Testis (tissue), 3 donors: ENCODE data around the gene ATP5F1D. TPM values are rescaled to one million over a fixed set of nuclear protein-coding genes. Genes with fewer than 3 reads are reported as not detected.

ENCODE experiments used
- DNase-seq: peaks from one replicate; pipeline ENCODE4 v3.0.0-alpha.2; 2019
- H3K27ac ChIP-seq, 2 donors: fragments of 200-600 bp; sonication (generic); one replicate each; pipeline ENCODE4 v1.5.1; 2019
- H3K27me3 ChIP-seq: fragments of 200-600 bp; sonication (generic); one replicate; pipeline ENCODE4 v1.5.1; 2019
- H3K36me3 ChIP-seq: fragments of 200-600 bp; sonication (generic); one replicate; pipeline ENCODE4 v1.5.1; 2017; ENCODE audit warnings: low read depth; ENCODE audit errors: missing control alignments
- H3K4me1 ChIP-seq: fragments of 200-600 bp; sonication (generic); one replicate; pipeline ENCODE4 v1.5.1; 2019
- H3K4me3 ChIP-seq, 2 donors: fragments of 200-600 bp; sonication (generic); one replicate each; pipeline ENCODE4 v1.5.1; 2017 to 2019
- H3K9me3 ChIP-seq: fragments of 200-600 bp; sonication (generic); one replicate; pipeline ENCODE4 v1.5.1; 2017
- CTCF ChIP-seq, 3 experiments: fragments of 450-650 bp in 2 of 3; fragments of 200-600 bp in 1 of 3; sonication (generic) in 1 of 3; IDR thresholded peaks; one replicate each; pipeline ENCODE4 v1.5.1; 2016 to 2019; ENCODE audit warnings: antibody characterized with exemption in 3 of 3, mild to moderate bottlenecking in 2 of 3, moderate library complexity in 1 of 3
- POLR2A ChIP-seq: fragments of 450-650 bp; IDR thresholded peaks from one replicate; pipeline ENCODE4 v1.6.1; 2017; ENCODE audit warnings: antibody characterized with exemption, mild to moderate bottlenecking, moderate library complexity
- WGBS, 2 donors: methylation state at CpG; one replicate each; pipeline ENCODE4 v1.1.5; 2018; 5-methylcytosine and 5-hydroxymethylcytosine counted together
- intact Hi-C: fragments of 100-400 bp; cut with DNase I; formaldehyde crosslinking; loops from one replicate; pipeline ENCODE4 v1.15.1; 2023; ENCODE audit warnings: low total_unique reads
- polyA plus RNA-seq: library from polyadenylated mRNA; stranded (reverse); fragments of 350-450 nt; fragmentation: Illumina TruSeq; extraction: RNeasy Lipid Tissue Mini Kit (QIAGEN cat#74804); gene quantifications from one replicate; pipeline ENCODE4 v1.2.3, GENCODE V29; 2014; ENCODE audit warnings: low read depth, low replicate concordance; ENCODE audit not compliant: insufficient read depth
- total RNA-seq, 2 donors: library from RNA; depleted of rRNA; stranded (reverse); fragments of >200 nt; gene quantifications; one replicate each; pipeline ENCODE4 v1.2.3, GENCODE V29; 2016

ATP5F1D gene
- total and polyA plus RNA-seq, 3 donors from 2014 or later = 94.5 to 166 (median 104) TPM

DNA sequence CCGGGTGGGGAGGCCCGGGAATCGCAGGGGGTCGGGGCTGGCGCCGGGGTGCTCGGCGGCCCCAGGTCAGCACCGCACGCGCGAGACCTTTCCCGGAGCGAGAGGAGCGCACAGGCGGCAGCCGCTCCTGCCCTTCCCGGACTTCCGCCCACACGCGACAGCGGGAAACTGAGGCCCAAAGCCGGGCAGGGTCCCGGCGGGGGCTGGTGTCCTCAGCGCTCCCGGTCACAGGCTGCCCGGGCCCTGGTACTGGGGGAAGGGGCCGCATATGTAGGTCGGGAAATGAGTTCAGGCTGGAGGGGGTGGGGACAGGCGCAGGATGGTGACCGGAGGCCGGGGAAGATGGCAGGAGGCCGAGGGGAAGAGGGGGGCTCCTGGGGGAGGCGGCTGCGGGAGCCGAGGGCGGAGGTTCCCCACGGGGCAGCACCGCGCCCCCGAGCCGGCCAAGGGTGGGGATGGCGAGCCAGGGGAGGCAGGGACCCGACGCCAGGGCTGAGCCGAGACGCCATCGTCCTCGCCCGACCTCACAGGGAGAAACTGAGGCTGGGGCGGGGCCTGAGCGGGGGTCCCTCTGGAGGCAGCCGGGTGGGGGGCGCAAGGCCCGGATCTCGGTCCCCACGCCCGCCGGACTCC, 4.4 kb upstream of the ATP5F1D start:
- 1% methylated on average over 56 of the region's 60 CpGs; no CpG with 5 or more reads in 1 of the 2 donors for WGBS, 2 donors
- H3K4me1 ChIP-seq = peaks cover 47% of the 10 kb centered on the region

GRCh38 chr19:1237754-1238368, 3.7 kb upstream of the ATP5F1D start, which contains the start of gene CBARP:
Gene CBARP (minus strand): TSS chr19:1238005. CDS start chr19:1236100, 1,905 bp downstream.
- no peaks in the 10 kb centered on the region for H3K27me3 ChIP-seq
- TF ChIP-seq POLR2A (no peak), CTCF (IDR thresholded peaks at IDR 0.05) (peak in 1 of 3 experiments; percentile 2)
- H3K4me3 ChIP-seq = peak within 1 kb of the TSS; percentile 38 to 39
- 2 to 5% methylated on average over 4 to 35 of the region's 87 CpGs for WGBS, 2 donors
- H3K4me1 ChIP-seq = peaks cover 47% of the 10 kb centered on the region
- peak within 1 kb of the TSS; percentile 51 to 95 for H3K27ac ChIP-seq
- H3K36me3 ChIP-seq = no peaks in the 10 kb centered on the region
- H3K9me3 ChIP-seq = no peaks in the 10 kb centered on the region
- no peak for DNase-seq
- intact Hi-C loops = no loop called here

More for the DNA sequence above, 4.4 kb upstream of the ATP5F1D start:
- Histone ChIP-seq H3K27ac (no peak overlapping the region), H3K27me3 (no peaks in the 10 kb centered on the region), H3K36me3 (no peaks in the 10 kb centered on the region), H3K9me3 (no peaks in the 10 kb centered on the region), H3K4me3 (peak overlapping the region; percentile 38 to 39)
- intact Hi-C loops = no loop called here
- DNase-seq = no peak
- no peak for TF ChIP-seq CTCF (IDR thresholded peaks at IDR 0.05)

GRCh38 chr19:1238369-1239303, 2.9 kb upstream of the ATP5F1D start:
- intact Hi-C loops = no loop called here
- Histone ChIP-seq H3K4me1 (peaks cover 46% of the 10 kb centered on the region), H3K9me3 (no peaks in the 10 kb centered on the region), H3K36me3 (no peaks in the 10 kb centered on the region), H3K4me3 (no peak overlapping the region), H3K27ac (peak overlapping the region; percentile 51 to 95), H3K27me3 (no peaks in the 10 kb centered on the region)
- WGBS, 2 donors = 44 to 47% methylated on average over 26 to 34 of the region's 34 CpGs
- DNase-seq = no peak
- TF ChIP-seq POLR2A (no peak), CTCF (IDR thresholded peaks at IDR 0.05) (no peak)

DNA sequence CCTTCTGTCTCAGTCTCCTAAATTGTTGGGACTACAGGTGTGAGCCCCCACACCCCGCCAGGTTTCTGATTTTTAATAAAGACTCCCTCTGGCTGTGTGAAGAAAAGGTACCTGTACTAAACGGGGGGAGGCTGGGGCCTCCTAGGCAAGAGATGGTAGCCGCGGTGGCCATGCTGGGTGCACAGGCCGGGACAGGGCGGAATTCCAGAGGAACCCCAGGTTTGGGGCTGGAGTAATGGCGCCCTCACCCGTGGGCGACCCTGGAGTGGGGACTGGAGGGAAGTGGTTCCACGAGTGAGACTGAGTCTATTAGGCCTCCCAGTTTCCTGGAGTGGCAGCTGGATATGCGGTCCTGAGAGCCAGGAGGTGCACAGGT, 2.1 kb upstream of the ATP5F1D start:
- Histone ChIP-seq H3K27ac (peak overlapping the region; percentile 92 to 95), H3K9me3 (no peaks in the 10 kb centered on the region), H3K4me3 (peak overlapping the region in 1 of 2 donors; percentile 24), H3K27me3 (no peaks in the 10 kb centered on the region), H3K36me3 (no peaks in the 10 kb centered on the region), H3K4me1 (peaks cover 54% of the 10 kb centered on the region)
- DNase-seq = no peak
- 60 to 65% methylated on average over 9 to 11 of the region's 11 CpGs for WGBS, 2 donors
- TF ChIP-seq POLR2A (no peak), CTCF (IDR thresholded peaks at IDR 0.05) (no peak)
- intact Hi-C loops = no loop called here
